Measurements from ENCODE around the gene FFAR1. TPM values are rescaled to one million over a fixed set of nuclear protein-coding genes. Genes with fewer than 3 reads are reported as not detected.

FFAR1 gene
- total and polyA plus RNA-seq, 3 donors from 2014 or later = 0.26 to 0.81 (median 0.31) TPM

GRCh38 chr19:35397064-35397463, 49.4 kb downstream of the FFAR1 start:
- 86% methylated on average over 6 of the region's 6 CpGs for WGBS, 2 donors
- H3K27me3 ChIP-seq = no peaks in the 10 kb centered on the region
- no peaks in the 10 kb centered on the region for H3K4me1 ChIP-seq
- TF ChIP-seq CTCF (IDR thresholded peaks at IDR 0.05) = no peak
- TF ChIP-seq POLR2A (IDR thresholded peaks at IDR 0.05) = no peak
- DNase-seq = no peak
- H3K4me3 ChIP-seq = no peak overlapping the region
- H3K36me3 ChIP-seq (ENCODE audit: low read depth, missing control alignments) = no peaks in the 10 kb centered on the region
- H3K9me3 ChIP-seq = no peaks in the 10 kb centered on the region
- no peak overlapping the region for H3K27ac ChIP-seq
- intact Hi-C loops (cut with DNase I; ENCODE audit: low total_unique reads) = no loop called here

Small RNAs within 50 kb of the gene (microRNA-seq; reads per million reads assigned to microRNA genes)
- gene MIR5196 (ENCODE audit: borderline number of aligned reads in 2 of 2, borderline replicate concordance in 1 of 2) = 0.70 to 1.4 reads per million in 2 donors

Other genes starting within 250 kb of the FFAR1 start
- 1 to 10 TPM in 1 of 2 donors, not detected in 1; 2.6 TPM for gene FXYD3, start 232.1 kb upstream of the FFAR1 start, total RNA-seq
- gene FXYD3, start 232.1 kb upstream of the FFAR1 start, polyA plus RNA-seq (ENCODE audit: insufficient read depth, low read depth, low replicate concordance) = not detected
- 1 to 10 TPM; 4.5 to 7.9 TPM for gene LGI4, start 212.8 kb upstream of the FFAR1 start, total RNA-seq
- 4.5 TPM for gene LGI4, start 212.8 kb upstream of the FFAR1 start, polyA plus RNA-seq (ENCODE audit: insufficient read depth, low read depth, low replicate concordance)
- 10 to 100 TPM in 1 of 2 donors, 1 to 10 TPM in 1; 2.3 to 11.1 TPM for gene FXYD1, start 209.1 kb upstream of the FFAR1 start, total RNA-seq
- 48.5 TPM for gene FXYD1, start 209.1 kb upstream of the FFAR1 start, polyA plus RNA-seq (ENCODE audit: insufficient read depth, low read depth, low replicate concordance)
- gene FXYD7, start 204.6 kb upstream of the FFAR1 start, total RNA-seq = 1 to 10 TPM in 1 of 2 donors, not detected in 1; 1.2 TPM
- 2.1 TPM for gene FXYD7, start 204.6 kb upstream of the FFAR1 start, polyA plus RNA-seq (ENCODE audit: insufficient read depth, low read depth, low replicate concordance)
- 10 to 100 TPM in 1 of 2 donors, 1 to 10 TPM in 1; 5.7 to 17.5 TPM for gene FXYD5, start 193.2 kb upstream of the FFAR1 start, total RNA-seq
- gene FXYD5, start 193.2 kb upstream of the FFAR1 start, polyA plus RNA-seq (ENCODE audit: insufficient read depth, low read depth, low replicate concordance) = 38.1 TPM
- gene FAM187B, start 119.2 kb upstream of the FFAR1 start, total RNA-seq = 100 to 1,000 TPM in 1 of 2 donors, 10 to 100 TPM in 1; 18.4 to 105 TPM
- 79.2 TPM for gene FAM187B, start 119.2 kb upstream of the FFAR1 start, polyA plus RNA-seq (ENCODE audit: insufficient read depth, low read depth, low replicate concordance)
- gene LSR, start 98.9 kb upstream of the FFAR1 start, total RNA-seq = 100 to 1,000 TPM; 154 to 195 TPM
- gene LSR, start 98.9 kb upstream of the FFAR1 start, polyA plus RNA-seq (ENCODE audit: insufficient read depth, low read depth, low replicate concordance) = 85.7 TPM
- 100 to 1,000 TPM; 105 to 123 TPM for gene USF2, start 78.9 kb upstream of the FFAR1 start, total RNA-seq
- gene USF2, start 78.9 kb upstream of the FFAR1 start, polyA plus RNA-seq (ENCODE audit: insufficient read depth, low read depth, low replicate concordance) = 83.1 TPM
- gene HAMP, start 65.4 kb upstream of the FFAR1 start, total RNA-seq = not detected
- 1.6 TPM for gene HAMP, start 65.4 kb upstream of the FFAR1 start, polyA plus RNA-seq (ENCODE audit: insufficient read depth, low read depth, low replicate concordance)
- 10 to 100 TPM; 10.8 to 18.4 TPM for gene MAG, start 55.7 kb upstream of the FFAR1 start, total RNA-seq
- gene MAG, start 55.7 kb upstream of the FFAR1 start, polyA plus RNA-seq (ENCODE audit: insufficient read depth, low read depth, low replicate concordance) = 5.4 TPM
- gene CD22, start 18.7 kb upstream of the FFAR1 start, total RNA-seq = 10 to 100 TPM; 15.0 TPM
- 10.1 TPM for gene CD22, start 18.7 kb upstream of the FFAR1 start, polyA plus RNA-seq (ENCODE audit: insufficient read depth, low read depth, low replicate concordance)
- under 1 TPM; 0.25 to 0.47 TPM for gene FFAR3, start 10.6 kb downstream of the FFAR1 start, total RNA-seq
- not detected for gene FFAR3, start 10.6 kb downstream of the FFAR1 start, polyA plus RNA-seq (ENCODE audit: insufficient read depth, low read depth, low replicate concordance)
- not detected for gene GPR42, start 23.2 kb downstream of the FFAR1 start, total RNA-seq
- not detected for gene GPR42, start 23.2 kb downstream of the FFAR1 start, polyA plus RNA-seq (ENCODE audit: insufficient read depth, low read depth, low replicate concordance)
- not detected for gene FFAR2, start 100.4 kb downstream of the FFAR1 start, total RNA-seq
- gene FFAR2, start 100.4 kb downstream of the FFAR1 start, polyA plus RNA-seq (ENCODE audit: insufficient read depth, low read depth, low replicate concordance) = 0.20 TPM
- 1 to 10 TPM; 2.7 to 5.6 TPM for gene KRTDAP, start 142.6 kb downstream of the FFAR1 start, total RNA-seq
- gene KRTDAP, start 142.6 kb downstream of the FFAR1 start, polyA plus RNA-seq (ENCODE audit: insufficient read depth, low read depth, low replicate concordance) = 14.5 TPM
- gene DMKN, start 165.7 kb downstream of the FFAR1 start, total RNA-seq = 1 to 10 TPM; 5.8 to 7.9 TPM
- 24.0 TPM for gene DMKN, start 165.7 kb downstream of the FFAR1 start, polyA plus RNA-seq (ENCODE audit: insufficient read depth, low read depth, low replicate concordance)
- gene SBSN, start 180.4 kb downstream of the FFAR1 start, total RNA-seq = under 1 TPM; 0.16 to 0.19 TPM
- 0.47 TPM for gene SBSN, start 180.4 kb downstream of the FFAR1 start, polyA plus RNA-seq (ENCODE audit: insufficient read depth, low read depth, low replicate concordance)
- 100 to 1,000 TPM; 123 to 338 TPM for gene GAPDHS, start 185.6 kb downstream of the FFAR1 start, total RNA-seq
- 363 TPM for gene GAPDHS, start 185.6 kb downstream of the FFAR1 start, polyA plus RNA-seq (ENCODE audit: insufficient read depth, low read depth, low replicate concordance)
- gene TMEM147, start 197.7 kb downstream of the FFAR1 start, total RNA-seq = 100 to 1,000 TPM; 125 TPM
- gene TMEM147, start 197.7 kb downstream of the FFAR1 start, polyA plus RNA-seq (ENCODE audit: insufficient read depth, low read depth, low replicate concordance) = 146 TPM
- gene ATP4A, start 215.8 kb downstream of the FFAR1 start, total RNA-seq = 1 to 10 TPM in 1 of 2 donors, under 1 TPM in 1; 0.87 to 1.1 TPM
- 1.1 TPM for gene ATP4A, start 215.8 kb downstream of the FFAR1 start, polyA plus RNA-seq (ENCODE audit: insufficient read depth, low read depth, low replicate concordance)
- under 1 TPM in 1 of 2 donors, not detected in 1; 0.74 TPM for gene PMIS2, start 238.3 kb downstream of the FFAR1 start, total RNA-seq
- gene PMIS2, start 238.3 kb downstream of the FFAR1 start, polyA plus RNA-seq (ENCODE audit: insufficient read depth, low read depth, low replicate concordance) = 2.0 TPM

Measured in testis (tissue), 3 donors.